Neural crest cell (in vitro differentiated cells): ENCODE measurements around the gene SLC31A1. TPM values are rescaled to one million over a fixed set of nuclear protein-coding genes. Genes with fewer than 3 reads are reported as not detected.

ENCODE experiments used
- DNase-seq: peaks from one replicate; pipeline ENCODE4 v3.0.0; 2021; ENCODE audit warnings: low read depth, mixed read lengths, low spot score
- H3K27ac Mint-ChIP-seq: one replicate; pipeline ENCODE4 v1.8.0; 2021; ENCODE audit warnings: mild to moderate bottlenecking, mixed read lengths; ENCODE audit not compliant: unreplicated experiment
- H3K27me3 Mint-ChIP-seq: 2 replicates; pipeline ENCODE4 v1.8.0; 2021; ENCODE audit warnings: low read depth, mild to moderate bottlenecking, mixed read lengths
- H3K36me3 Mint-ChIP-seq: 2 replicates; pipeline ENCODE4 v1.8.0; 2021; ENCODE audit warnings: low read depth, mild to moderate bottlenecking, mixed read lengths
- H3K4me1 Mint-ChIP-seq: 2 replicates; pipeline ENCODE4 v1.8.0; 2021; ENCODE audit warnings: mixed read lengths
- H3K4me3 Mint-ChIP-seq: one replicate; pipeline ENCODE4 v1.8.0; 2021; ENCODE audit warnings: mild to moderate bottlenecking, mixed read lengths
- H3K9me3 Mint-ChIP-seq: 2 replicates; pipeline ENCODE4 v1.8.0; 2021; ENCODE audit warnings: mixed read lengths
- total RNA-seq: library from RNA; stranded (reverse); gene quantifications from 2 replicates; pipeline ENCODE4 v1.2.1, GENCODE V29; 2021
- TF ChIP-seq, protein P1 (sequence below): fragments of 200-600 bp; sonication (generic); conservative IDR thresholded peaks from 2 replicates; pipeline ENCODE4 v1.5.0; 2021; ENCODE audit warnings: antibody characterized with exemption, mild to moderate bottlenecking

Gene SLC31A1
- total RNA-seq, 1 donor from 2014 or later, result 30.0 TPM

DNA sequence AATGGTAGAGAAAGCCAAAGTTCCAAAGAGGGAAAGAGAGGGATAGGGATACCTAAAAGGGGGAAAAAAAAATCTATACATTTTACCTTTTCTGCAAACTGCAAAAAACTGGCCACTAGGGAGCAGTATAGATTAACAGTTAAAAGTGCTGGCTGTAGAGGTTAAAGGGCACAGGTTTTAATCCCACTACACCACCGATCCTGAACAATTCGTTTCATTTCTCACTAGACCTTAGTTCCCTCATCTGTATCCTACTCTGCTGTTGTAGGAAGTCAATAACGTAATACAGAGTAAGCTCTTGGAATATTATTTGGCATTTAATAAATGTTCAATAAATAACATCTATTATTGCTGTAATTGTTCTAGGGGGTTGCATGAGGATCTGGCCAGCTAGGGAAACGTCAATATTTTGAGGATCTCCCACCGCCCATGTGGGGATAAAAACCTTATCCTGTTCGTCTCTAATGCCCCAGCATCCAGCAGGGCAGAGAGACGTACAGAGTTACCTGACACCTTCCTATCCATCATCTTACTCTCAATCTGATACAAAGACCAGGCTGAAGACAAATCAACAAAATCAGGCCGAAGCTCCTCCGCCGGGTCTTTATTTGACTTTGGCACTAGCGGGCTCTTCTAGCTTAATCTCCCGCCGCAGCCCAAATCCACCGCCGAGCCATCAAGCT, 53.3 kb downstream of the SLC31A1 start:
- Mint-ChIP-seq H3K4me3 (no peak overlapping the region), H3K36me3 (peaks cover 3% of the 10 kb centered on the region), H3K27me3 (no peaks in the 10 kb centered on the region), H3K4me1 (peaks cover 4% of the 10 kb centered on the region), H3K9me3 (no peaks in the 10 kb centered on the region), H3K27ac (no peak overlapping the region)
- peak; percentile 44 for DNase-seq
- TF ChIP-seq, protein P1, sequence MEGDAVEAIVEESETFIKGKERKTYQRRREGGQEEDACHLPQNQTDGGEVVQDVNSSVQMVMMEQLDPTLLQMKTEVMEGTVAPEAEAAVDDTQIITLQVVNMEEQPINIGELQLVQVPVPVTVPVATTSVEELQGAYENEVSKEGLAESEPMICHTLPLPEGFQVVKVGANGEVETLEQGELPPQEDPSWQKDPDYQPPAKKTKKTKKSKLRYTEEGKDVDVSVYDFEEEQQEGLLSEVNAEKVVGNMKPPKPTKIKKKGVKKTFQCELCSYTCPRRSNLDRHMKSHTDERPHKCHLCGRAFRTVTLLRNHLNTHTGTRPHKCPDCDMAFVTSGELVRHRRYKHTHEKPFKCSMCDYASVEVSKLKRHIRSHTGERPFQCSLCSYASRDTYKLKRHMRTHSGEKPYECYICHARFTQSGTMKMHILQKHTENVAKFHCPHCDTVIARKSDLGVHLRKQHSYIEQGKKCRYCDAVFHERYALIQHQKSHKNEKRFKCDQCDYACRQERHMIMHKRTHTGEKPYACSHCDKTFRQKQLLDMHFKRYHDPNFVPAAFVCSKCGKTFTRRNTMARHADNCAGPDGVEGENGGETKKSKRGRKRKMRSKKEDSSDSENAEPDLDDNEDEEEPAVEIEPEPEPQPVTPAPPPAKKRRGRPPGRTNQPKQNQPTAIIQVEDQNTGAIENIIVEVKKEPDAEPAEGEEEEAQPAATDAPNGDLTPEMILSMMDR, result peak; percentile 87

DNA sequence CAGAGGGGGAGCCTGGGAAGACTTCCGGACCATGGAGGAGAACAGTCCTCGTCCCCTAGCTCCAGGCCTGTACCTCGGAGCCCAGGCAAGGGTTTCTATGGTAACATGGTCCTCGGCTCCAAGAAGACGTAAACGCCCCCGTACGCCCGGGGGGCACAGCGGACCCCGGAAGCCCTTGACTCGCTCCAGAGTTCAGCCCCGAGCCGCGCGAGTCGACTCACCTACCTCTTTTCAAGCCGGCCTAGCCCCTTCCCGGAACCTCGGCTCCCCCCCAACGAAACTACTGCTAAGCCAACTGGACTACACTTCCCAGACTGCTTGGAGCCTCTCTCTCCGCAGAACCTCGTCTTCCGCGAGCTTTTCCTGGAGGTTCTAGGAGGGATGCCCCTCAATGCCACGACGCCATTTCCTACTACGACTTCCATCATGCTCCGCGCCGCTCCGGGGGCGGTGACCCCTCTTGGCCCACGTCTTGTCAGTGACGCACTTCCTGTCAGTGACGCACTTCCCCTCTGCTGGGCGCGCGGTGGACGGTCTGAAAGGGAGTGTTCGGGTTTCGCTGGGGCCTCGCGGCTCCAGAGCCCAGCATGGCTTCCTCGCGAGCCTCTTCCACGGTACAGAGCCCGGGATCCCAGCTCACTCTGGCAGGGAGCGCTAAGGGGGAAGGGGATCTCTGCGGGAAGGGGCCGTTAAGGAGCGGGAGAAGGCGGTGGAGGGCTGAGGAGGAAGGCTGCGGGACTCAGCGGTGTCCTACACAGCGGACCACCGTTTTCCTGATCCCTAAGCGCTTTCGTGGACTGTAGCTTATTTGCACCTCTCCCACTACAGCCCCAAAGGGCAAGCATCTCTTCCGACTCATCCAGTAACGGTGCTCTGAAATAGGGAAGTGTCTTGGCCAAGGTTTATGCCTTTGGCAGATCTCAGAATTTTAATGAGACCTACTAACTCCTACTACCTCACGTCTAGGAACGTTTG, 54.1 kb downstream of the SLC31A1 start, which contains the start of the genes CDC26 and PRPF4:
Gene CDC26, minus strand, starts transcription at position 416 of the 975 bp plus-strand sequence. CDS start 3,065 bp downstream, outside the sequence.
Gene PRPF4, plus strand, starts transcription at position 502 of the 975 bp plus-strand sequence. Its CDS starts 86 bp downstream, at position 588.
- Mint-ChIP-seq H3K9me3 (no peaks in the 10 kb centered on the region), H3K4me1 (peaks cover 7% of the 10 kb centered on the region), H3K36me3 (peaks cover 9% of the 10 kb centered on the region), H3K4me3 (no peak within 1 kb of the TSS), H3K27ac (no peak within 1 kb of the TSS), H3K27me3 (no peaks in the 10 kb centered on the region)
- peak; percentile 91 for DNase-seq
- TF ChIP-seq, protein P1, result no peak

DNA sequence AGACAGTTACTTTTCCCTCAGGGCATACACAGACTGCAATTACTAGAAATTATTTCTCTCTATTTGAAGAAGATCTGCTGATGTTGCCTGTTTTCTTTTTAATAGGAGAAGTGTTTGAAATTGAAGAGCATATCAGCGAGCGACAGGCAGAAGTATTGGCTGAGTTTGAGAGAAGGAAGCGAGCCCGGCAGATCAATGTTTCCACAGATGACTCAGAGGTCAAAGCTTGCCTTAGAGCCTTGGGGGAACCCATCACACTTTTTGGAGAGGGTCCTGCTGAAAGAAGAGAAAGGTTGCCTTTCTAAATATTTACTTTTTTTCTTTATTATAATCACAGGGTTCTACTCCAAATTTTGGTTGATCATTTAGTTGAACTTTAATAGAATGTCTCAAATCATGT, 57.5 kb downstream of the SLC31A1 start:
- Mint-ChIP-seq H3K9me3 (no peaks in the 10 kb centered on the region), H3K27me3 (no peaks in the 10 kb centered on the region), H3K4me3 (peak overlapping the region; percentile 54), H3K36me3 (peaks cover 14% of the 10 kb centered on the region), H3K27ac (no peak overlapping the region), H3K4me1 (peaks cover 7% of the 10 kb centered on the region)
- DNase-seq, result no peak
- TF ChIP-seq, protein P1, result no peak

DNA sequence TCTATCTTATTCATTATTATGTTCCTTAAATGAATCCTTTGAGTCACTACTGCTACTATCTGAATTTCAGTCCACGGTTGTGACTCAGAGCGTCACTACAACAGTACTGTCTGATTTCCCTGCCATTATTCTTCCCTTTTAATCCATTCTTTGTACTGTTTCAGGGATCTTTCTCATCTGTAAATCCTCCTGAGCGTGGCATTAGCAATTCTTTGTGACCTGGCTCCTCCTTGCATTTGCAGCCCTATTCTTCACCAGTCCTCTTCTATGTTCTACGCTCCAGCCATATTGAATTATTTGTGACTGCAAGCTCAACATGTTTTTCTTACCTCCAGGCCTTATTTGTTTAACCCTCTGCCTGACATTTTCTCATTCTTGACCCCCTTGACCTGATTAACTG, 60.0 kb downstream of the SLC31A1 start:
- Mint-ChIP-seq H3K9me3 (no peaks in the 10 kb centered on the region), H3K4me3 (no peak overlapping the region), H3K4me1 (peaks cover 7% of the 10 kb centered on the region), H3K36me3 (peaks cover 19% of the 10 kb centered on the region), H3K27me3 (no peaks in the 10 kb centered on the region), H3K27ac (no peak overlapping the region)
- no peak for DNase-seq
- TF ChIP-seq, protein P1, result no peak

DNA sequence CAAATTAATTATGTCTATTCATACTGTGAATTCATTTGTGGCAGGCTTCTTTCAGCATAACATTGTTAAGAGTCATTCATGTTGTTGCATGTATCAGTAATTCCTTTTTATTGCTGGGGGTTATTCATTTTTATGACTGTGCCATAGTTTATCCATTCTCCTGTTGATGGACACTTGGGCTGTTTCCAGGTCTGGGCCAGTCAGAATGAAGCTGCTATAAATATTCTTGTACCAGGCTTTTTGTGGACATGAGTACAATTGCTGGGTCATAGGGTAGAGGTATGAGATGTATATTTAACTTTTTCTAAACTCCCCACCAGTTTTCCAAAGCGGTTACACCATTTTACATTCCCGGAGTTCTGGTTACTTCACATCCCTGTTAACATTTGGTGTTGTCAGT, 67.7 kb downstream of the SLC31A1 start:
- Mint-ChIP-seq H3K9me3 (no peaks in the 10 kb centered on the region), H3K27ac (no peak overlapping the region), H3K27me3 (no peaks in the 10 kb centered on the region), H3K36me3 (peaks cover 18% of the 10 kb centered on the region), H3K4me1 (no peaks in the 10 kb centered on the region), H3K4me3 (no peak overlapping the region)
- no peak for DNase-seq
- TF ChIP-seq, protein P1, result no peak
